ENCODE measurements around the gene CLASP2. TPM values are rescaled to one million over a fixed set of nuclear protein-coding genes. Genes with fewer than 3 reads are reported as not detected.

CLASP2 gene
- total RNA-seq, 4 donors from 2014 or later: 37.6 to 55.2 (median 44.6) TPM

- Histone ChIP-seq H3K9me3 (no peaks in the 10 kb centered on the region), H3K4me1 (no peaks in the 10 kb centered on the region), H3K4me3 (no peak overlapping the region), H3K36me3 (peaks cover 0 to 64% of the 10 kb centered on the region in 2 donors), H3K27ac (no peak overlapping the region), H3K27me3 (no peaks in the 10 kb centered on the region)
- in situ Hi-C loops (cut with MboI; ENCODE audit: low sequenced_read_pairs in 4 of 4) (no loop called here), intact Hi-C loops (cut with DNase I; ENCODE audit: low total_unique reads) (no loop called here)
- DNase-seq (no peak), ATAC-seq (no peak)
- TF ChIP-seq CTCF (IDR thresholded peaks at IDR 0.05 in 4 of 5, conservative IDR thresholded peaks at IDR 0.05 in 1 of 5) (no peak), POLR2A (IDR thresholded peaks at IDR 0.05) (no peak)
Measured at GRCh38 chr3:33526787-33527186, 191.3 kb downstream of the CLASP2 start.

- no peak for DNase-seq
- no peaks in the 10 kb centered on the region for H3K4me1 ChIP-seq
- H3K27me3 ChIP-seq: no peaks in the 10 kb centered on the region
- H3K4me3 ChIP-seq: no peak overlapping the region
- no peaks in the 10 kb centered on the region for H3K9me3 ChIP-seq
- in situ Hi-C loops (cut with MboI; ENCODE audit: low sequenced_read_pairs in 4 of 4): no loop called here
- no peak overlapping the region for H3K27ac ChIP-seq
- intact Hi-C loops (cut with DNase I; ENCODE audit: low total_unique reads): no loop called here
- H3K36me3 ChIP-seq: peaks cover 0 to 52% of the 10 kb centered on the region in 2 donors
- TF ChIP-seq CTCF (IDR thresholded peaks at IDR 0.05 in 4 of 5, conservative IDR thresholded peaks at IDR 0.05 in 1 of 5) (no peak), POLR2A (IDR thresholded peaks at IDR 0.05) (no peak)
- no peak for ATAC-seq
Measured at GRCh38 chr3:33525232-33525631, 192.8 kb downstream of the CLASP2 start.

- TF ChIP-seq CTCF (IDR thresholded peaks at IDR 0.05 in 4 of 5, conservative IDR thresholded peaks at IDR 0.05 in 1 of 5): no peak
- no peak for TF ChIP-seq POLR2A (IDR thresholded peaks at IDR 0.05)
- H3K27me3 ChIP-seq: no peaks in the 10 kb centered on the region
- no peak overlapping the region for H3K4me3 ChIP-seq
- DNase-seq (no peak), ATAC-seq (no peak)
- H3K27ac ChIP-seq: no peak overlapping the region
- in situ Hi-C loops (cut with MboI; ENCODE audit: low sequenced_read_pairs in 4 of 4): no loop called here
- no peaks in the 10 kb centered on the region for H3K9me3 ChIP-seq
- peaks cover 0 to 43% of the 10 kb centered on the region in 2 donors for H3K36me3 ChIP-seq
- no peaks in the 10 kb centered on the region for H3K4me1 ChIP-seq
- intact Hi-C loops (cut with DNase I; ENCODE audit: low total_unique reads): no loop called here
Measured at GRCh38 chr3:33523093-33523667, 194.9 kb downstream of the CLASP2 start.

- peaks cover 3 to 42% of the 10 kb centered on the region in 2 donors for H3K36me3 ChIP-seq
- H3K27me3 ChIP-seq: no peaks in the 10 kb centered on the region
- in situ Hi-C loops (cut with MboI; ENCODE audit: low sequenced_read_pairs in 4 of 4) (no loop called here), intact Hi-C loops (cut with DNase I; ENCODE audit: low total_unique reads) (no loop called here)
- no peak overlapping the region for H3K4me3 ChIP-seq
- DNase-seq: no peak
- no peaks in the 10 kb centered on the region for H3K4me1 ChIP-seq
- H3K9me3 ChIP-seq: no peaks in the 10 kb centered on the region
- ATAC-seq: no peak
- TF ChIP-seq POLR2A (IDR thresholded peaks at IDR 0.05) (no peak), CTCF (IDR thresholded peaks at IDR 0.05 in 4 of 5, conservative IDR thresholded peaks at IDR 0.05 in 1 of 5) (no peak)
- no peak overlapping the region for H3K27ac ChIP-seq
Measured at GRCh38 chr3:33521736-33522135, 196.3 kb downstream of the CLASP2 start.
